Keratinocyte (primary cell): ENCODE data around the gene BTBD16. TPM values are rescaled to one million over a fixed set of nuclear protein-coding genes. Genes with fewer than 3 reads are reported as not detected.

Experiments used
- DNase-seq: peaks from one replicate; pipeline ENCODE4 v3.0.0-alpha.2; 2011; ENCODE audit warnings: low read depth, missing footprints, low spot score
- FAIRE-seq: peaks from 2 replicates; lab custom pipeline; 2011; peaks lifted over from hg19 to GRCh38; lab: Jason Lieb, UNC
- H2AFZ ChIP-seq: 2 replicates; pipeline ENCODE4 v1.6.0; 2012; ENCODE audit warnings: low read length, control low read depth, inconsistent platforms; ENCODE audit not compliant: control insufficient read depth
- H3K27ac ChIP-seq: 2 replicates; pipeline ENCODE4 v1.5.1; 2011; ENCODE audit warnings: low read length; ENCODE audit not compliant: control insufficient read depth, insufficient read depth
- H3K27me3 ChIP-seq: 3 replicates; pipeline ENCODE4 v1.6.0; 2011; ENCODE audit warnings: low read length; ENCODE audit not compliant: control insufficient read depth, insufficient read depth; ENCODE audit errors: extremely low read depth
- H3K36me3 ChIP-seq, 2 experiments: 2 replicates in 1 of 2; 3 replicates in 1 of 2; pipeline ENCODE4 v1.5.1; 2011; ENCODE audit warnings: low read length in 2 of 2, mild to moderate bottlenecking in 1 of 2; ENCODE audit not compliant: control insufficient read depth in 2 of 2, insufficient read depth in 2 of 2; ENCODE audit errors: extremely low read depth in 1 of 2
- H3K4me1 ChIP-seq: 3 replicates; pipeline ENCODE4 v1.5.1; 2011; ENCODE audit warnings: low read length; ENCODE audit not compliant: control insufficient read depth, insufficient read depth; ENCODE audit errors: extremely low read depth
- H3K4me2 ChIP-seq: 3 replicates; pipeline ENCODE4 v1.6.0; 2011; ENCODE audit warnings: low read depth, low read length; ENCODE audit not compliant: control insufficient read depth, insufficient read depth; ENCODE audit errors: extremely low read depth
- H3K4me3 ChIP-seq, 3 experiments: fragments of 200-600 bp in 1 of 3; sonication (generic) in 1 of 3; 2 replicates in 2 of 3; 3 replicates in 1 of 3; pipeline ENCODE4 v1.5.1; 2011 to 2016; ENCODE audit warnings: low read length in 3 of 3, mild to moderate bottlenecking in 3 of 3, control low read depth in 2 of 3, inconsistent platforms in 1 of 3, low read depth in 1 of 3, mixed read lengths in 1 of 3, mixed run types in 1 of 3, moderate library complexity in 1 of 3; ENCODE audit not compliant: control insufficient read depth in 2 of 3, insufficient read depth in 2 of 3; ENCODE audit errors: extremely low read depth in 1 of 3
- H3K79me2 ChIP-seq: 2 replicates; pipeline ENCODE4 v1.6.0; 2012; ENCODE audit warnings: low read length; ENCODE audit not compliant: control insufficient read depth, insufficient read depth
- H3K9ac ChIP-seq: 3 replicates; pipeline ENCODE4 v1.6.0; 2011; ENCODE audit warnings: low read length; ENCODE audit not compliant: control insufficient read depth, insufficient read depth; ENCODE audit errors: extremely low read depth
- H3K9me1 ChIP-seq: 3 replicates; pipeline ENCODE4 v1.6.0; 2011; ENCODE audit warnings: low read length; ENCODE audit not compliant: control insufficient read depth, insufficient read depth; ENCODE audit errors: extremely low read depth
- H3K9me3 ChIP-seq: 2 replicates; pipeline ENCODE4 v1.5.1; 2012; ENCODE audit warnings: low read depth, low read length; ENCODE audit not compliant: control insufficient read depth
- H4K20me1 ChIP-seq: 3 replicates; pipeline ENCODE4 v1.6.0; 2011; ENCODE audit warnings: low read length; ENCODE audit not compliant: control insufficient read depth, insufficient read depth; ENCODE audit errors: extremely low read depth
- EZH2 ChIP-seq: IDR thresholded peaks from one replicate; pipeline ENCODE4 v1.6.1; 2012; ENCODE audit warnings: inconsistent platforms, mild to moderate bottlenecking, low read length, moderate library complexity
- dilution Hi-C: fragments of 300-500 bp; cut with MboI; formaldehyde crosslinking; loops from one replicate; pipeline ENCODE4 v1.7.0; 2020; ENCODE audit warnings: low sequenced_read_pairs; ENCODE audit not compliant: extremely low pct_ligation_motif_present
- polyA plus RNA-seq, 5 experiments: library from polyadenylated mRNA; depleted of rRNA in 3 of 5; stranded (reverse) in 3 of 5; stranded (forward) in 1 of 5; unstranded in 1 of 5; fragments of >200 nt; gene quantifications; 1 replicate in 1 of 5; 2 replicates in 3 of 5; 3 replicates in 1 of 5; pipeline versions ENCODE4 v1.2.1 to v1.2.3, GENCODE V29; 2011 to 2012; ENCODE audit warnings: missing spikeins in 2 of 5, low read depth in 1 of 5, low replicate concordance in 1 of 5
- TF ChIP-seq, protein P1 (sequence below), 3 experiments: IDR thresholded peaks in 1 of 3; conservative IDR thresholded peaks in 1 of 3; optimal IDR thresholded peaks in 1 of 3; 2 replicates in 2 of 3; 3 replicates in 1 of 3; pipeline versions ENCODE3 to v1.5.1; 2011; ENCODE audit warnings: low read length in 3 of 3, mild to moderate bottlenecking in 3 of 3, moderate library complexity in 2 of 3, control low read depth in 1 of 3, inconsistent platforms in 1 of 3; ENCODE audit not compliant: insufficient read depth in 2 of 3; ENCODE audit errors: extremely low read depth in 1 of 3

Gene BTBD16
- polyA plus RNA-seq, 1 donor (not counting 4 experiments of a cell fraction or from before 2014, with no cell fraction given), result 4.9 TPM

DNA sequence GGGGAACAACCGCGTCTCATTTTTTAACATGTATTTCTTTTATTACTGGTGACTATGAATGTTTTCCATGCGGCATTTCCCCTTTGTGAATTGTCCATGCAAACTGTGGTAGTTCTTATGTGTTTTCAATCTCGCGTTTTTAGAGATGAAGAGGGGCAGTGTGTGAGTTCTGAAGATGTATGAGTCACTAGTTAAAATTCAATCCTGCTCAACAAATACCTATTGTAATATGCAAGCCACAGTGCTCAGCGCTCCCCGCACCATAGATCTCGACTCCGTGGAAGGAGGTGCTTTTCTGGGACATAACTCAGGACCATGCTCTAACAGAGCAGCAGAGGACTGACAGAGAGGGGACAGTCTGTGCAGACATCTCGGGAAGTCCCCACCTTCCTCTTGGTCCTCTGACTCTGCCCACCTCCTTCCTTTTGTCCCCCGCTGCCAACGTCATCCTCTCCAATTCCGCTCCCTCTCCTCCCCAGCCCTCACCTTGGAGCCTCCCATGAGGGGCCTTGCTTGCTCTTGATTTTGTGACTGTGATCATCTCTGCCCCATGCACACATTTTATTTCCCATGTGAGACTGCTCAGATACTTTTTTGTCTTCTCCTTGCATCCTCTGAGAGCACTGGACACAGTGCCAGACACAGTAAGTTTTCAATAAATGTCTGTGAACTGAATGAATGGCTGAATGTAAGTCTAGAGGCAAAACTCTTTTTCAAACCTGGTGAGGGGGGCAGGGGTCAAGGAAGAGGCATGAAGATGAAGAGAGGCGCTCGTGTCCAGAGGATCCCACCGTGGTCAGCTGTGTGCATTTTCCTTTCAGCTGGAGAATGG, 60.7 kb downstream of the BTBD16 start:
- H3K9me3 ChIP-seq, result no peaks in the 10 kb centered on the region
- FAIRE-seq (no peak), DNase-seq (no peak)
- peaks cover 0 to 3% of the 10 kb centered on the region in 2 experiments for H3K36me3 ChIP-seq
- H2AFZ ChIP-seq, result no peak overlapping the region
- no peak overlapping the region for H3K4me2 ChIP-seq
- no peaks in the 10 kb centered on the region for H3K9me1 ChIP-seq
- dilution Hi-C loops, result no loop called here
- H3K4me3 ChIP-seq, result no peak overlapping the region
- H3K27ac ChIP-seq, result no peak overlapping the region
- H3K79me2 ChIP-seq, result no peaks in the 10 kb centered on the region
- H4K20me1 ChIP-seq, result no peaks in the 10 kb centered on the region
- no peaks in the 10 kb centered on the region for H3K27me3 ChIP-seq
- H3K4me1 ChIP-seq, result peaks cover 12% of the 10 kb centered on the region
- H3K9ac ChIP-seq, result no peak overlapping the region
- TF ChIP-seq EZH2, result no peak
- TF ChIP-seq, protein P1, sequence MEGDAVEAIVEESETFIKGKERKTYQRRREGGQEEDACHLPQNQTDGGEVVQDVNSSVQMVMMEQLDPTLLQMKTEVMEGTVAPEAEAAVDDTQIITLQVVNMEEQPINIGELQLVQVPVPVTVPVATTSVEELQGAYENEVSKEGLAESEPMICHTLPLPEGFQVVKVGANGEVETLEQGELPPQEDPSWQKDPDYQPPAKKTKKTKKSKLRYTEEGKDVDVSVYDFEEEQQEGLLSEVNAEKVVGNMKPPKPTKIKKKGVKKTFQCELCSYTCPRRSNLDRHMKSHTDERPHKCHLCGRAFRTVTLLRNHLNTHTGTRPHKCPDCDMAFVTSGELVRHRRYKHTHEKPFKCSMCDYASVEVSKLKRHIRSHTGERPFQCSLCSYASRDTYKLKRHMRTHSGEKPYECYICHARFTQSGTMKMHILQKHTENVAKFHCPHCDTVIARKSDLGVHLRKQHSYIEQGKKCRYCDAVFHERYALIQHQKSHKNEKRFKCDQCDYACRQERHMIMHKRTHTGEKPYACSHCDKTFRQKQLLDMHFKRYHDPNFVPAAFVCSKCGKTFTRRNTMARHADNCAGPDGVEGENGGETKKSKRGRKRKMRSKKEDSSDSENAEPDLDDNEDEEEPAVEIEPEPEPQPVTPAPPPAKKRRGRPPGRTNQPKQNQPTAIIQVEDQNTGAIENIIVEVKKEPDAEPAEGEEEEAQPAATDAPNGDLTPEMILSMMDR (optimal IDR thresholded peaks at IDR 0.05 in 1 of 3, IDR thresholded peaks at IDR 0.05 in 1 of 3, conservative IDR thresholded peaks at IDR 0.05 in 1 of 3; ENCODE audit: extremely low read depth in 1 of 3, insufficient read depth in 2 of 3, low read length in 3 of 3), result no peak

DNA sequence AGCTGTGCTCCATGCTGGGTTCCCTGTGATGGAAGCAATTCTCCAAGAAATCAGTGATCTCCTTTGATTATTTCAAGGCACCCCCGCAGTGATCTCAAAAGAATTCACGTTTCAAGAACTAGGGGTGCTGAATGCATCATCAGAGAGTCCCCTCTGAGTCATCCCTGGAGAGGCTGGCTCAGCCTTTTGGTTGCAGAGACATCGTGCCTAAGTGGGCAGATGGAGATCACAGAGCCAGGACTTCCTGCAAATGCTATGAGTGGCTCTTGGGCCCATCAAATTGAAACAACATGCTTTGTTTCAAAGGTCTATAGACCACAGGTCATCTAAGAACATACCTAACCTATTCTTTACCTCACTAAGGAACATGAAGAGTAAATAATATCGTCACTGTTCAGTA, 61.9 kb downstream of the BTBD16 start:
- no peak for DNase-seq
- no peak overlapping the region for H3K4me2 ChIP-seq
- dilution Hi-C loops, result no loop called here
- no peaks in the 10 kb centered on the region for H3K27me3 ChIP-seq
- no peaks in the 10 kb centered on the region for H3K9me1 ChIP-seq
- no peaks in the 10 kb centered on the region for H3K9me3 ChIP-seq
- peak; percentile 29 for FAIRE-seq
- H3K9ac ChIP-seq, result no peak overlapping the region
- TF ChIP-seq EZH2, result no peak
- TF ChIP-seq, protein P1 (optimal IDR thresholded peaks at IDR 0.05 in 1 of 3, IDR thresholded peaks at IDR 0.05 in 1 of 3, conservative IDR thresholded peaks at IDR 0.05 in 1 of 3; ENCODE audit: extremely low read depth in 1 of 3, insufficient read depth in 2 of 3, low read length in 3 of 3), result no peak
- peaks cover 18% of the 10 kb centered on the region for H3K4me1 ChIP-seq
- H3K27ac ChIP-seq, result no peak overlapping the region
- peaks cover 0 to 3% of the 10 kb centered on the region in 2 experiments for H3K36me3 ChIP-seq
- no peak overlapping the region for H3K4me3 ChIP-seq
- H3K79me2 ChIP-seq, result no peaks in the 10 kb centered on the region
- no peak overlapping the region for H2AFZ ChIP-seq
- no peaks in the 10 kb centered on the region for H4K20me1 ChIP-seq
